Measurements from ENCODE around the gene DBT. TPM values are rescaled to one million over a fixed set of nuclear protein-coding genes. Genes with fewer than 3 reads are reported as not detected.
"Not testable (repeated sequence)": the region's sequence is repeated elsewhere in the genome, so short reads cannot be mapped to it uniquely, and the experiment has no call there.

Gene DBT
- 10 to 100 TPM; 10.5 to 22.5 (median 20.2) TPM for polyA plus RNA-seq (ENCODE audit: insufficient read depth in 1 of 5, insufficient read length in 5 of 5, low replicate concordance in 1 of 5)
- long read RNA-seq, donor 1, full-length matches to known transcripts, result 9 of 9 reads
- long read RNA-seq, donor 1, partial matches to known transcripts, result 0 of 9 reads
- long read RNA-seq, donor 1, other reads (novel, unspliced or antisense), result 0 of 9 reads
- long read RNA-seq, donor 2, full-length matches to known transcripts, result 3 of 3 reads
- long read RNA-seq, donor 2, partial matches to known transcripts, result 0 of 3 reads
- long read RNA-seq, donor 2, other reads (novel, unspliced or antisense), result 0 of 3 reads
- long read RNA-seq, donor 3, full-length matches to known transcripts, result 1 of 8 reads
- long read RNA-seq, donor 3, partial matches to known transcripts, result 7 of 8 reads
- long read RNA-seq, donor 3, other reads (novel, unspliced or antisense), result 0 of 8 reads
- long read RNA-seq, donor 4, full-length matches to known transcripts, result 1 of 1 reads
- long read RNA-seq, donor 4, partial matches to known transcripts, result 0 of 1 reads
- long read RNA-seq, donor 4, other reads (novel, unspliced or antisense), result 0 of 1 reads
- long read RNA-seq, donor 5, full-length matches to known transcripts, result 6 of 6 reads
- long read RNA-seq, donor 5, partial matches to known transcripts, result 0 of 6 reads
- long read RNA-seq, donor 5, other reads (novel, unspliced or antisense), result 0 of 6 reads
- long read RNA-seq, donor 6, full-length matches to known transcripts, result 6 of 6 reads
- long read RNA-seq, donor 6, partial matches to known transcripts, result 0 of 6 reads
- long read RNA-seq, donor 6, other reads (novel, unspliced or antisense), result 0 of 6 reads
- long read RNA-seq, donor 7, full-length matches to known transcripts, result 3 of 3 reads
- long read RNA-seq, donor 7, partial matches to known transcripts, result 0 of 3 reads
- long read RNA-seq, donor 7, other reads (novel, unspliced or antisense), result 0 of 3 reads
- long read RNA-seq, donor 8, full-length matches to known transcripts, result 3 of 12 reads
- long read RNA-seq, donor 8, partial matches to known transcripts, result 9 of 12 reads
- long read RNA-seq, donor 8, other reads (novel, unspliced or antisense), result 0 of 12 reads

GRCh38 chr1:100249537-100250257 lies at the start of gene DBT:
TSS of gene DBT (minus strand) at chr1:100249834. CDS start at chr1:100249820, 14 bp downstream.
- DNase-seq, result peak; percentile 94 to 95

GRCh38 chr1:100298512-100298911 lies 48.9 kb upstream of the DBT start:
- no peak for DNase-seq

- DNase-seq, result not testable (repeated sequence)
These were observed 47.4 kb upstream of the DBT start for GRCh38 chr1:100296997-100297396.

- no peak for DNase-seq
These were observed 46.5 kb upstream of the DBT start for GRCh38 chr1:100296140-100296539.

GRCh38 chr1:100292711-100293110 lies 43.1 kb upstream of the DBT start:
- DNase-seq, result no peak

- DNase-seq, result no peak
These were observed 40.7 kb upstream of the DBT start for GRCh38 chr1:100290291-100290690.

GRCh38 chr1:100287162-100287561 lies 37.5 kb upstream of the DBT start:
- no peak for DNase-seq

- no peak for DNase-seq
These were observed 35.0 kb upstream of the DBT start for GRCh38 chr1:100284591-100284990.

GRCh38 chr1:100279954-100280682 lies 30.5 kb upstream of the DBT start:
- no peak for DNase-seq

GRCh38 chr1:100279358-100279923 lies 29.8 kb upstream of the DBT start:
- DNase-seq, result no peak

GRCh38 chr1:100277866-100278265 lies 28.2 kb upstream of the DBT start:
- DNase-seq, result no peak

GRCh38 chr1:100268202-100268601 lies 18.6 kb upstream of the DBT start:
- DNase-seq, result no peak

- DNase-seq, result no peak
These were observed 17.6 kb upstream of the DBT start for GRCh38 chr1:100267284-100267683.

GRCh38 chr1:100266741-100267140 lies 17.1 kb upstream of the DBT start:
- DNase-seq, result peak in 1 of 2 donors; percentile 1

- DNase-seq, result peak; percentile 93 to 95
These were observed 16.5 kb upstream of the DBT start, which contains the start of gene RTCA for GRCh38 chr1:100265931-100266740. TSS of gene RTCA (plus strand) at chr1:100266216. CDS start at chr1:100266376, 160 bp downstream.

GRCh38 chr1:100265562-100265930 lies 15.9 kb upstream of the DBT start:
- DNase-seq, result no peak

GRCh38 chr1:100264081-100264480 lies 14.4 kb upstream of the DBT start:
- DNase-seq, result not testable (repeated sequence)

- DNase-seq, result no peak
These were observed 12.1 kb upstream of the DBT start for GRCh38 chr1:100261686-100262085.

- not testable (repeated sequence) for DNase-seq
These were observed 8.8 kb upstream of the DBT start for GRCh38 chr1:100258427-100258826.

All from right lung (tissue), 10 donors.